Neural progenitor cell (in vitro differentiated cells): ENCODE data around the gene LINGO3. TPM values are rescaled to one million over a fixed set of nuclear protein-coding genes. Genes with fewer than 3 reads are reported as not detected.

Source experiments
- DNase-seq: peaks from one replicate; pipeline ENCODE4 v3.0.0-alpha.2; 2016; ENCODE audit warnings: low spot score
- H2AFZ ChIP-seq: fragments of 200-600 bp; sonication (generic); replicated peaks from 2 replicates; pipeline ENCODE4 v1.6.1; 2016; ENCODE audit warnings: antibody characterized with exemption
- H3F3A ChIP-seq: fragments of 200-600 bp; sonication (generic); 2 replicates; pipeline ENCODE4 v1.6.1; 2016; ENCODE audit warnings: antibody characterized with exemption, low read depth
- H3K27ac ChIP-seq: fragments of 200-600 bp; sonication (generic); 2 replicates; pipeline ENCODE4 v1.5.1; 2016; ENCODE audit warnings: mild to moderate bottlenecking
- H3K27me3 ChIP-seq: fragments of 200-600 bp; sonication (generic); 2 replicates; pipeline ENCODE4 v1.6.1; 2016; ENCODE audit warnings: mild to moderate bottlenecking, moderate library complexity
- H3K36me3 ChIP-seq: fragments of 200-600 bp; sonication (generic); 2 replicates; pipeline ENCODE4 v1.5.1; 2016
- H3K4me1 ChIP-seq: fragments of 200-600 bp; sonication (generic); 2 replicates; pipeline ENCODE4 v1.6.1; 2016; ENCODE audit warnings: mixed run types
- H3K4me2 ChIP-seq: fragments of 200-600 bp; sonication (generic); 2 replicates; pipeline ENCODE4 v1.6.1; 2016
- H3K4me3 ChIP-seq: fragments of 200-600 bp; sonication (generic); 2 replicates; pipeline ENCODE4 v1.5.1; 2016
- H3K79me2 ChIP-seq: fragments of 200-600 bp; sonication (generic); 2 replicates; pipeline ENCODE4 v1.6.1; 2016; ENCODE audit warnings: low read depth
- H3K9ac ChIP-seq: fragments of 200-600 bp; sonication (generic); 2 replicates; pipeline ENCODE4 v1.6.1; 2016
- H3K9me3 ChIP-seq: fragments of 200-600 bp; sonication (generic); 2 replicates; pipeline ENCODE4 v1.5.1; 2016; ENCODE audit warnings: low read depth
- H4K20me1 ChIP-seq: fragments of 200-600 bp; sonication (generic); 2 replicates; pipeline ENCODE4 v1.6.1; 2016; ENCODE audit warnings: low read depth
- H3K27ac Mint-ChIP-seq: 3 replicates; pipeline ENCODE4 v1.8.0; 2021; ENCODE audit warnings: mixed read lengths
- H3K27me3 Mint-ChIP-seq: 2 replicates; pipeline ENCODE4 v1.8.0; 2022; ENCODE audit warnings: low read depth, mild to moderate bottlenecking, inconsistent platforms, moderate library complexity, mixed read lengths; ENCODE audit not compliant: insufficient read depth
- H3K36me3 Mint-ChIP-seq: 3 replicates; pipeline ENCODE4 v1.8.0; 2021; ENCODE audit warnings: mixed read lengths
- H3K4me1 Mint-ChIP-seq: 3 replicates; pipeline ENCODE4 v1.8.0; 2021; ENCODE audit warnings: mixed read lengths
- H3K4me3 Mint-ChIP-seq: 3 replicates; pipeline ENCODE4 v1.8.0; 2021; ENCODE audit warnings: mild to moderate bottlenecking, moderate library complexity, mixed read lengths
- H3K9me3 Mint-ChIP-seq: 3 replicates; pipeline ENCODE4 v1.8.0; 2020; ENCODE audit warnings: mixed read lengths
- EZH2 ChIP-seq: fragments of 200-600 bp; sonication (generic); IDR thresholded peaks from 2 replicates; pipeline ENCODE4 v1.6.1; 2017; ENCODE audit warnings: antibody characterized with exemption, mild to moderate bottlenecking, moderate library complexity
- EZH2phosphoT487 ChIP-seq: fragments of 200-600 bp; sonication (generic); IDR thresholded peaks from 2 replicates; pipeline ENCODE4 v1.6.1; 2017; ENCODE audit warnings: antibody characterized with exemption
- total RNA-seq: library from RNA; depleted of rRNA; stranded (reverse); fragments of >200 nt; gene quantifications from 2 replicates; pipeline ENCODE4 v1.2.3, GENCODE V29; 2015; ENCODE audit warnings: low replicate concordance
- TF ChIP-seq, protein P1 (sequence below): fragments of 200-600 bp; sonication (generic); IDR thresholded peaks from 2 replicates; pipeline ENCODE4 v1.5.1; 2017; ENCODE audit warnings: antibody characterized with exemption, mild to moderate bottlenecking

Gene LINGO3
- total RNA-seq, 1 donor from 2014 or later = not detected

DNA sequence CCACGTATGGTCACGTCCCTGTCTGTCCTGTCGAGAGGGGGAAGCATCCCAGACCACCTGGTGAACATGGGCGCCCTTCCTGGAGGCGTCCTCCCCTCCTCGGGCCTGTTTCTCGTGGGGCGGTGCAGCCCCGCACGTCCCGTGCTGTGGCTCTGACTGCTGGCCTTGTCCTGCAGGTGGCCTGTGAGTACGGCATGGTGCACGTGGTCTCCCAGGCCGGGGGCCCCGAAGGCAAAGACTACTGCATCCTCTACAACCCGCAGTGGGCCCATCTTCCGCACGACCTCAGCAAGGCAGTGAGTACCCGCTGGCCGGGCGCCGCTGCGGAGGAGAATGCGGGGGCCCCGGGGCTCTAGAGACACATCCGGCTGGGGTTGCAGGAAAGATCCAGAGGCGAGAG lies 26.5 kb upstream of the LINGO3 start:
- Histone ChIP-seq H3K9ac (no peak overlapping the region), H3K4me1 (peaks cover 31% of the 10 kb centered on the region), H3K27ac (no peak overlapping the region), H3K36me3 (no peaks in the 10 kb centered on the region), H3K79me2 (peaks cover 80% of the 10 kb centered on the region), H4K20me1 (peaks cover 71% of the 10 kb centered on the region), H3K4me3 (no peak overlapping the region), H3K4me2 (no peak overlapping the region), H2AFZ (no peak overlapping the region), H3K9me3 (no peaks in the 10 kb centered on the region), H3F3A (peaks cover 62% of the 10 kb centered on the region), H3K27me3 (no peaks in the 10 kb centered on the region)
- Mint-ChIP-seq H3K36me3 (peaks cover 6% of the 10 kb centered on the region), H3K27ac (no peak overlapping the region), H3K4me1 (peaks cover 51% of the 10 kb centered on the region), H3K27me3 (peaks cover 5% of the 10 kb centered on the region), H3K4me3 (peak overlapping the region; percentile 38), H3K9me3 (peaks cover 4% of the 10 kb centered on the region)
- no peak for DNase-seq
- no peak for TF ChIP-seq EZH2phosphoT487
- TF ChIP-seq, protein P1, sequence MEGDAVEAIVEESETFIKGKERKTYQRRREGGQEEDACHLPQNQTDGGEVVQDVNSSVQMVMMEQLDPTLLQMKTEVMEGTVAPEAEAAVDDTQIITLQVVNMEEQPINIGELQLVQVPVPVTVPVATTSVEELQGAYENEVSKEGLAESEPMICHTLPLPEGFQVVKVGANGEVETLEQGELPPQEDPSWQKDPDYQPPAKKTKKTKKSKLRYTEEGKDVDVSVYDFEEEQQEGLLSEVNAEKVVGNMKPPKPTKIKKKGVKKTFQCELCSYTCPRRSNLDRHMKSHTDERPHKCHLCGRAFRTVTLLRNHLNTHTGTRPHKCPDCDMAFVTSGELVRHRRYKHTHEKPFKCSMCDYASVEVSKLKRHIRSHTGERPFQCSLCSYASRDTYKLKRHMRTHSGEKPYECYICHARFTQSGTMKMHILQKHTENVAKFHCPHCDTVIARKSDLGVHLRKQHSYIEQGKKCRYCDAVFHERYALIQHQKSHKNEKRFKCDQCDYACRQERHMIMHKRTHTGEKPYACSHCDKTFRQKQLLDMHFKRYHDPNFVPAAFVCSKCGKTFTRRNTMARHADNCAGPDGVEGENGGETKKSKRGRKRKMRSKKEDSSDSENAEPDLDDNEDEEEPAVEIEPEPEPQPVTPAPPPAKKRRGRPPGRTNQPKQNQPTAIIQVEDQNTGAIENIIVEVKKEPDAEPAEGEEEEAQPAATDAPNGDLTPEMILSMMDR = no peak
- no peak for TF ChIP-seq EZH2

DNA sequence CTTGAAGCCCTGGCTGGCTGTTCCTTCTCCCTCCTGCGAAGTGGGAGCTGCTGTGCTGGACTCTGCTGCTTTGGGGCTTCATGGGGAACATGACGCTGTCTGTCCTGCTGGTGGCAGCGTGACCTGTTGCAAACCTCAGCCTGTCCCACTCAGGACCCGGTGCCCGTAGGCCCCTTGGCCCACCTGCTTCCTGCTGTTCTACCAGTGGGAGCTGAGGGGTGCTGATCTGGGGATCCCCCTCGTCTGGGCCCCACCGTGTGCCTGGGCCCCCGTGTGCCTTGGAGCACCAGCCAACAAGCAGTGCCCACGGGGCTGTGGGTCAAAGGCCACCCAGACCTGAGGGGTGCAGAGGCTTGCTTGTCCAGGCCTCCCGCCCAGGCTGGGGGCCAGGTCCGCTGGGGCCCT lies 25.9 kb upstream of the LINGO3 start:
- TF ChIP-seq, protein P1 = peak; percentile 29
- no peak for TF ChIP-seq EZH2
- peak overlapping the region; percentile 32 for H3K27ac ChIP-seq
- peaks cover 54% of the 10 kb centered on the region for H3K4me1 Mint-ChIP-seq

DNA sequence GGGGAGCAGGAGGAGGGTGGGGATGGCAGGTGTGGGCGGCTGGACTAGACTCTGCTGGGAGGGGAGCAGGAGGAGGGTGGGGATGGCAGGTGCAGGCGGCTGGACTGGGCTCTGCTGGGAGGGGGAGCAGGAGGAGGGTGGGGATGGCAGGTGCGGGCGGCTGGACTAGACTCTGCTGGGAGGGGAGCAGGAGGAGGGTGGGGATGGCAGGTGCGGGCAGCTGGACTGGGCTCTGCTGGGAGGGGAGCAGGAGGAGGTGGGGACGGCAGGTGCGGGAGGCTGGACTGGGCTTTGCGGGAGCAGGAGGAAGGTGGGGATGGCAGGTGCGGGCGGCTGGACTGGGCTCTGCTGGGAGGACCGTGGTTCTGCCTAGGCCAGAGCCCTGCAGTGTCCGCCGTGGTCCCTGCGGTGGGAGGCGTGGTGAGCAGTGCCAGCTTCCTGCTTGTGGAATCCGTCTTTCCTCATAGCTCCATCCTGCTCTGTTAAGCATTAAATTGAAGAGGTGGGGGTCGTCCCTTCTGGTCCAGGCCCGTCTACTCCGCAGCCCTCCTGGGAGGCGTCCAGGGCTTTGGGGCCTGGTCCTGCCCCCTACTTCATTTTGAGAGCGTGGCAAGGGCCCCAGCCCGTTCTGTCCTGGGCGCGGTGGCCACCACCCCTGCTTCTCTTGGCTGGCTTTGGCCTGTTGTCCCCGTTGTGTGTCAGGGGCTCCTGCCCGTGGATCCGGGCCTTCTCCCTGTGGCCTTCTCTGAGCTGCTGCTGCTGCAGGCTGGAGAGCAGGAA lies 25.3 kb upstream of the LINGO3 start:
- no peak overlapping the region for H3K4me3 Mint-ChIP-seq
- H2AFZ ChIP-seq = no peak overlapping the region
- peaks cover 56% of the 10 kb centered on the region for H3K4me1 Mint-ChIP-seq
- H3K9ac ChIP-seq = no peak overlapping the region
- H3F3A ChIP-seq = peaks cover 71% of the 10 kb centered on the region
- DNase-seq = no peak
- peaks cover 31% of the 10 kb centered on the region for H3K4me1 ChIP-seq
- H3K27ac Mint-ChIP-seq = peak overlapping the region; percentile 87
- H3K9me3 Mint-ChIP-seq = peaks cover 4% of the 10 kb centered on the region
- H3K79me2 ChIP-seq = peaks cover 85% of the 10 kb centered on the region
- H3K36me3 Mint-ChIP-seq = peaks cover 6% of the 10 kb centered on the region
- no peaks in the 10 kb centered on the region for H3K27me3 ChIP-seq
- peak overlapping the region; percentile 10 for H3K4me2 ChIP-seq
- H3K27ac ChIP-seq = peak overlapping the region; percentile 32
- peaks cover 10% of the 10 kb centered on the region for H3K27me3 Mint-ChIP-seq
- H3K4me3 ChIP-seq = no peak overlapping the region
- H4K20me1 ChIP-seq = peaks cover 71% of the 10 kb centered on the region
- TF ChIP-seq EZH2phosphoT487 (no peak), EZH2 (no peak)
- TF ChIP-seq, protein P1 = no peak
- H3K36me3 ChIP-seq = no peaks in the 10 kb centered on the region
- H3K9me3 ChIP-seq = no peaks in the 10 kb centered on the region

More for the DNA sequence above, 25.9 kb upstream of the LINGO3 start:
- H3K9ac ChIP-seq = no peak overlapping the region
- no peaks in the 10 kb centered on the region for H3K36me3 ChIP-seq
- peak overlapping the region; percentile 87 for H3K27ac Mint-ChIP-seq
- no peak overlapping the region for H2AFZ ChIP-seq
- H3K9me3 Mint-ChIP-seq = peaks cover 4% of the 10 kb centered on the region
- no peak overlapping the region for H3K4me2 ChIP-seq
- no peak for DNase-seq
- H3K4me3 Mint-ChIP-seq = no peak overlapping the region
- H3K4me3 ChIP-seq = no peak overlapping the region
- peaks cover 6% of the 10 kb centered on the region for H3K36me3 Mint-ChIP-seq
- H3K27me3 ChIP-seq = no peaks in the 10 kb centered on the region
- H3K79me2 ChIP-seq = peaks cover 86% of the 10 kb centered on the region
- H3K27me3 Mint-ChIP-seq = peaks cover 8% of the 10 kb centered on the region
- H3F3A ChIP-seq = peaks cover 66% of the 10 kb centered on the region
- H3K4me1 ChIP-seq = peaks cover 31% of the 10 kb centered on the region
- H4K20me1 ChIP-seq = peaks cover 76% of the 10 kb centered on the region
- H3K9me3 ChIP-seq = no peaks in the 10 kb centered on the region
